ENCODE results near the gene SLC1A3. TPM values are rescaled to one million over a fixed set of nuclear protein-coding genes. Genes with fewer than 3 reads are reported as not detected.
A peak's percentile ranks its signal among the peaks of the same experiment; 100 is the strongest.

SLC1A3 gene
- total RNA-seq, 1 experiment from 2014 or later, result 18.6 TPM

DNA sequence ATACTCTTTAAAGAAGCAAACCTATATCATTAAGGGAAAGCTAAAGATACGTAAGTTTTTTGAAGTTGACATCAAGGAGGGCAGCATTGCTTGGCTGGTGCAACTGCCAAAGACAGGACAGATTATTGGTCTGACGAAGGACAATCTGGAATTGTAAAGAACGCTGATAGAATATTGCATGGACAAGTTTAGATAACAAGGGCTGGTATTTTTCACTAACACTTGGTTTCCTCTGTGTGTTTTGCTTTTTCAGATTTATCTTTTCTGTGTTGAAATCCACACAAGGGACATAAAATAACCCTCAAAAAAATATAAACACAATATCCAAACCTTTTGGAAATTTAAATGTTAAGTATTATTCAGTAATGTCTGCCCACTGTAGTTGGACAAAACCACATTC lies 39.7 kb downstream of the SLC1A3 start:
- Histone ChIP-seq H3K79me2 (ENCODE audit: insufficient read depth, low read length) (no peaks in the 10 kb centered on the region), H2AK5ac (ENCODE audit: insufficient read length, low read length) (no peak overlapping the region), H3K9ac (ENCODE audit: extremely low read depth, insufficient read length, low read length) (no peak overlapping the region), H2BK5ac (ENCODE audit: insufficient read length, low read length) (no peak overlapping the region), H4K20me1 (ENCODE audit: control insufficient read depth, insufficient read depth, insufficient read length) (no peaks in the 10 kb centered on the region), H3K23ac (ENCODE audit: insufficient read length, low read depth, low read length) (no peak overlapping the region), H3K4me1 (ENCODE audit: insufficient read depth, low read length) (no peaks in the 10 kb centered on the region; the same call in 1 of the 2 replicates), H3K27me3 (ENCODE audit: insufficient read depth, low read length) (no peaks in the 10 kb centered on the region), H3K18ac (ENCODE audit: insufficient read length, low read depth, low read length) (no peak overlapping the region), H3K23me2 (ENCODE audit: insufficient read length, low read depth, low read length, poor library complexity, severe bottlenecking) (no peaks in the 10 kb centered on the region), H3K27ac (ENCODE audit: insufficient read length, low read depth, low read length) (no peak overlapping the region), H3K4ac (ENCODE audit: low read depth, low read length) (no peak overlapping the region), H2BK20ac (ENCODE audit: low read depth, low read length, poor library complexity, severe bottlenecking) (no peak overlapping the region), H2AFZ (ENCODE audit: low read length) (no peak overlapping the region), H2BK15ac (ENCODE audit: low read depth, low read length) (no peak overlapping the region), H4K5ac (ENCODE audit: insufficient read length, low read depth, low read length) (no peak overlapping the region), H3K79me1 (ENCODE audit: insufficient read depth, low read depth, low read length, poor library complexity, severe bottlenecking) (no peaks in the 10 kb centered on the region), H3T11ph (ENCODE audit: low read length) (no peak overlapping the region), H2BK12ac (ENCODE audit: insufficient read length, low read depth, low read length) (peak overlapping the region; percentile 73), H2BK120ac (ENCODE audit: low read depth, low read length, poor library complexity, severe bottlenecking) (no peak overlapping the region), H3K9me3 (ENCODE audit: control insufficient read depth, low read depth, low read length) (no peaks in the 10 kb centered on the region), H3K14ac (ENCODE audit: insufficient read depth, low read length) (no peak overlapping the region), H3K4me2 (ENCODE audit: insufficient read depth, insufficient read length, low read length) (no peak overlapping the region), H3K56ac (ENCODE audit: insufficient read length, low read depth, low read length) (no peak overlapping the region), H4K91ac (ENCODE audit: insufficient read length, low read depth, low read length) (no peak overlapping the region), H4K8ac (replicated peaks; ENCODE audit: insufficient read length, low read depth, low read length) (no peak overlapping the region)
- no peak for DNase-seq
- Mint-ChIP-seq H3K4me3 (no peak overlapping the region), H3K4me1 (peaks cover 2 to 3% of the 10 kb centered on the region in 2 experiments; a peak in 1 of 4 replicates), H3K36me3 (ENCODE audit: insufficient read depth in 1 of 3, low read depth in 3 of 3) (peaks cover 0 to 5% (median 0%) of the 10 kb centered on the region in 3 experiments; a peak in 2 of 7 replicates), H3K27ac (no peak overlapping the region), H3K27me3 (ENCODE audit: low read depth) (no peaks in the 10 kb centered on the region; the same call in 1 of the 2 replicates), H3K9me3 (no peaks in the 10 kb centered on the region)
- WGBS (ENCODE audit: extremely low coverage, insufficient read length, low lambda C conversion rate), result no CpG with 5 or more reads among the region's 3 CpGs
- TF ChIP-seq, protein P1, sequence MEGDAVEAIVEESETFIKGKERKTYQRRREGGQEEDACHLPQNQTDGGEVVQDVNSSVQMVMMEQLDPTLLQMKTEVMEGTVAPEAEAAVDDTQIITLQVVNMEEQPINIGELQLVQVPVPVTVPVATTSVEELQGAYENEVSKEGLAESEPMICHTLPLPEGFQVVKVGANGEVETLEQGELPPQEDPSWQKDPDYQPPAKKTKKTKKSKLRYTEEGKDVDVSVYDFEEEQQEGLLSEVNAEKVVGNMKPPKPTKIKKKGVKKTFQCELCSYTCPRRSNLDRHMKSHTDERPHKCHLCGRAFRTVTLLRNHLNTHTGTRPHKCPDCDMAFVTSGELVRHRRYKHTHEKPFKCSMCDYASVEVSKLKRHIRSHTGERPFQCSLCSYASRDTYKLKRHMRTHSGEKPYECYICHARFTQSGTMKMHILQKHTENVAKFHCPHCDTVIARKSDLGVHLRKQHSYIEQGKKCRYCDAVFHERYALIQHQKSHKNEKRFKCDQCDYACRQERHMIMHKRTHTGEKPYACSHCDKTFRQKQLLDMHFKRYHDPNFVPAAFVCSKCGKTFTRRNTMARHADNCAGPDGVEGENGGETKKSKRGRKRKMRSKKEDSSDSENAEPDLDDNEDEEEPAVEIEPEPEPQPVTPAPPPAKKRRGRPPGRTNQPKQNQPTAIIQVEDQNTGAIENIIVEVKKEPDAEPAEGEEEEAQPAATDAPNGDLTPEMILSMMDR (conservative IDR thresholded peaks at IDR 0.05), result no peak

Measured in H9 (cell line).